Caco-2 (cell line): Measurements from ENCODE around the gene ABLIM2. TPM values are rescaled to one million over a fixed set of nuclear protein-coding genes. Genes with fewer than 3 reads are reported as not detected.

ENCODE experiments used
- BruUV-seq: library from RNA; stranded (reverse); fragments of 400-500 nt; replicated peaks from 2 replicates; lab custom pipeline; 2021; lab: Mats Ljungman, UMichigan
- CTCF ChIA-PET: fragments of 300-600 bp; sonication (Branson Sonifier 250); formaldehyde crosslinking; loops from one replicate; lab custom pipeline; 2022; ENCODE audit warnings: antibody characterized with exemption; lab: Charles Lee
- POLR2A ChIA-PET: fragments of 300-600 bp; sonication (Branson Sonifier 250); formaldehyde crosslinking; loops from one replicate; lab custom pipeline; 2022; ENCODE audit warnings: antibody characterized with exemption; lab: Charles Lee
- DNase-seq, 2 experiments: peaks; one replicate each; pipeline versions ENCODE4 v3.0.0 to v3.0.0-alpha.2; 2020 to 2022
- H3K27me3 ChIP-seq: replicated peaks from 2 replicates; pipeline ENCODE4 v1.6.0; 2011; ENCODE audit warnings: low read length; ENCODE audit not compliant: control insufficient read depth, insufficient read depth
- H3K36me3 ChIP-seq: 2 replicates; pipeline ENCODE4 v1.5.1; 2011; ENCODE audit warnings: low read length; ENCODE audit not compliant: control insufficient read depth, insufficient read depth
- H3K4me1 ChIP-seq: fragments of 250-450 bp; sonication (Bioruptor Pico); 2 replicates; pipeline ENCODE4 v1.5.1; 2020; ENCODE audit warnings: mild to moderate bottlenecking
- H3K4me3 ChIP-seq: 2 replicates; pipeline ENCODE4 v1.5.1; 2011; ENCODE audit warnings: low read depth, mild to moderate bottlenecking, control low read depth, low read length
- H3K9me3 ChIP-seq: fragments of 250-450 bp; sonication (Bioruptor Pico); 2 replicates; pipeline ENCODE4 v1.5.1; 2020; ENCODE audit warnings: mild to moderate bottlenecking, moderate library complexity
- H3K27ac Mint-ChIP-seq: one replicate; pipeline ENCODE4 v1.8.0; 2022; ENCODE audit warnings: mixed read lengths; ENCODE audit not compliant: unreplicated experiment
- H3K27me3 Mint-ChIP-seq: one replicate; pipeline ENCODE4 v1.8.0; 2022; ENCODE audit warnings: mixed read lengths; ENCODE audit not compliant: insufficient read depth, unreplicated experiment
- H3K36me3 Mint-ChIP-seq: one replicate; pipeline ENCODE4 v1.8.0; 2022; ENCODE audit warnings: mild to moderate bottlenecking, mixed read lengths; ENCODE audit not compliant: insufficient read depth, unreplicated experiment
- H3K4me1 Mint-ChIP-seq: one replicate; pipeline ENCODE4 v1.8.0; 2022; ENCODE audit warnings: low read depth, mixed read lengths; ENCODE audit not compliant: unreplicated experiment
- H3K4me3 Mint-ChIP-seq: one replicate; pipeline ENCODE4 v1.8.0; 2022; ENCODE audit warnings: mild to moderate bottlenecking, moderate library complexity, mixed read lengths; ENCODE audit not compliant: unreplicated experiment
- H3K9me3 Mint-ChIP-seq: one replicate; pipeline ENCODE4 v1.8.0; 2022; ENCODE audit warnings: mixed read lengths; ENCODE audit not compliant: unreplicated experiment
- CTCF ChIP-seq, 2 experiments: fragments of 200-600 bp in 1 of 2; IDR thresholded peaks; 1 replicate in 1 of 2; 2 replicates in 1 of 2; pipeline versions ENCODE4 v1.5.1 to v1.8.0; 2011 to 2022; ENCODE audit warnings: antibody characterized with exemption in 1 of 2, control low read depth in 1 of 2, inconsistent platforms in 1 of 2, low read depth in 1 of 2, low read length in 1 of 2, mild to moderate bottlenecking in 1 of 2, moderate library complexity in 1 of 2; ENCODE audit not compliant: insufficient read depth in 1 of 2, severe bottlenecking in 1 of 2, unreplicated experiment in 1 of 2
- intact Hi-C: fragments of 100-400 bp; cut with micrococcal nuclease; formaldehyde crosslinking; loops from one replicate; pipeline ENCODE4 v1.10.0; 2022; ENCODE audit not compliant: unreplicated experiment
- total RNA-seq: library from RNA; stranded (reverse); gene quantifications from 2 replicates; pipeline ENCODE4 v1.2.3, GENCODE V29; 2022

Gene ABLIM2
- total RNA-seq, 1 experiment from 2014 or later, result 0.23 TPM

DNA sequence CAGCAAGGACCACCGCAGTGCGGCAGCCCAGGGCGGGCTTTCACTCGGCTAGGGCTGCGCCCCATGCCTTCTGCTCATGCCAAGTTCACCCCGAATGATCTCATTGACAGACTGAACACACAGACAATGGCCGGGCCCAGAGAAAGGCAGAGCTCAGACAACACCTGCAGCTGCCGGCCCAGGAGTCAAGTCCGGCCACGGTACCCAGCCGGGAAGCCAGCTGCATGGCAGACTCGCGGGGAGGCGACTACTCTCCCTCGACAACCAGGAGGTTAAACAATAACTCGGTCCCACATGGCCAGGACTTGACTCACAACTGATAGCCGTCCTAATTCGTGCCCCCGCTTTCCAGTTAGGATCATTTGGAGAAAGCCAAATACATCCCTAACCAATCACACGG, 50.4 kb downstream of the ABLIM2 start:
- no peaks in the 10 kb centered on the region for H3K36me3 ChIP-seq
- TF ChIP-seq CTCF (IDR thresholded peaks at IDR 0.05; ENCODE audit: insufficient read depth in 1 of 2, low read depth in 1 of 2, low read length in 1 of 2, severe bottlenecking in 1 of 2, unreplicated experiment in 1 of 2), result no peak
- ChIA-PET CTCF (no interaction called here), POLR2A (no interaction called here)
- intact Hi-C loops, result no loop called here
- Mint-ChIP-seq H3K4me3 (no peak overlapping the region), H3K9me3 (no peaks in the 10 kb centered on the region), H3K27me3 (peaks cover 8% of the 10 kb centered on the region), H3K36me3 (no peaks in the 10 kb centered on the region), H3K27ac (no peak overlapping the region), H3K4me1 (peaks cover 2% of the 10 kb centered on the region)
- H3K9me3 ChIP-seq, result no peaks in the 10 kb centered on the region
- H3K4me1 ChIP-seq, result peaks cover 3% of the 10 kb centered on the region
- H3K27me3 ChIP-seq, result no peaks in the 10 kb centered on the region
- no peak for DNase-seq
- BruUV-seq, result no TSS peak
- H3K4me3 ChIP-seq, result no peak overlapping the region

- Mint-ChIP-seq H3K27me3 (peaks cover 9% of the 10 kb centered on the region), H3K27ac (no peak overlapping the region)
- POLR2A ChIA-PET, result no interaction called here
Observed at GRCh38 chr4:8107146-8107657, 51.4 kb downstream of the ABLIM2 start.

GRCh38 chr4:8106451-8107025, 52.1 kb downstream of the ABLIM2 start:
- no peaks in the 10 kb centered on the region for H3K36me3 ChIP-seq
- POLR2A ChIA-PET, result no interaction called here
- no peaks in the 10 kb centered on the region for H3K4me1 ChIP-seq
- H3K9me3 ChIP-seq, result no peaks in the 10 kb centered on the region
- no peaks in the 10 kb centered on the region for H3K4me1 Mint-ChIP-seq
- H3K4me3 Mint-ChIP-seq, result no peak overlapping the region
- DNase-seq, result no peak
- no TSS peak for BruUV-seq
- peaks cover 11% of the 10 kb centered on the region for H3K27me3 Mint-ChIP-seq
- TF ChIP-seq CTCF (IDR thresholded peaks at IDR 0.05; ENCODE audit: insufficient read depth in 1 of 2, low read depth in 1 of 2, low read length in 1 of 2, severe bottlenecking in 1 of 2, unreplicated experiment in 1 of 2), result no peak
- CTCF ChIA-PET, result no interaction called here
- intact Hi-C loops, result no loop called here
- H3K27me3 ChIP-seq, result no peaks in the 10 kb centered on the region
- no peaks in the 10 kb centered on the region for H3K36me3 Mint-ChIP-seq
- H3K9me3 Mint-ChIP-seq, result no peaks in the 10 kb centered on the region
- H3K27ac Mint-ChIP-seq, result no peak overlapping the region
- H3K4me3 ChIP-seq, result no peak overlapping the region

More at GRCh38 chr4:8107146-8107657, 51.4 kb downstream of the ABLIM2 start:
- Histone ChIP-seq H3K4me3 (no peak overlapping the region), H3K36me3 (no peaks in the 10 kb centered on the region), H3K4me1 (no peaks in the 10 kb centered on the region), H3K9me3 (no peaks in the 10 kb centered on the region), H3K27me3 (no peaks in the 10 kb centered on the region)
- H3K9me3 Mint-ChIP-seq, result no peaks in the 10 kb centered on the region
- BruUV-seq, result no TSS peak
- no peaks in the 10 kb centered on the region for H3K36me3 Mint-ChIP-seq
- CTCF ChIA-PET, result no interaction called here
- no peak for TF ChIP-seq CTCF (IDR thresholded peaks at IDR 0.05; ENCODE audit: insufficient read depth in 1 of 2, low read depth in 1 of 2, low read length in 1 of 2, severe bottlenecking in 1 of 2, unreplicated experiment in 1 of 2)
- DNase-seq, result no peak
- no peak overlapping the region for H3K4me3 Mint-ChIP-seq
- H3K4me1 Mint-ChIP-seq, result no peaks in the 10 kb centered on the region
- intact Hi-C loops, result no loop called here
